HG02623 (cell line): Measurements from ENCODE around the gene SPRED2.

Experiments used
- ATAC-seq: cut with Tn5 transposase; IDR thresholded peaks from one replicate; pipeline ENCODE4 v1.9.1; 2021; ENCODE audit warnings: moderate library complexity; ENCODE audit not compliant: unreplicated experiment

Gene SPRED2

DNA sequence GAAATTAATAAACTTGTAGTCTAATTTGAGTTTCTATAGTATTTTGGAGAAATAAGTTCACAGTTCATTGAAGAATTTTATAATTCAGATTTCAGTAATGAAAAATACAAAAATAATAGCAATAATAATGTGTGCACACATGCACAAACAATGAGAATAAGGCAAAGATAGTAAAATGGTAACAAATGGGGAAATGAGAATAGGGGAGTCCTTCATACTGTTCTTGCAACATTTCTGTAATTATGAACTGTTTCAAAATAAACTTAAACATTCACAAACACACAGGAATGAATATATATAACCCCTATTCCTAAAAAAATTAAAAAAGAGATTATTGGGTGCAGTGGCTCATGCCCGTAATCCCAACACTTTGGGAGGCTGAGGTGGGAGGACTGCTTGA is 63.9 kb downstream of the SPRED2 start:
- ATAC-seq: no peak

GRCh38 chr2:65367524-65367923 is 64.9 kb downstream of the SPRED2 start:
- no peak for ATAC-seq

DNA sequence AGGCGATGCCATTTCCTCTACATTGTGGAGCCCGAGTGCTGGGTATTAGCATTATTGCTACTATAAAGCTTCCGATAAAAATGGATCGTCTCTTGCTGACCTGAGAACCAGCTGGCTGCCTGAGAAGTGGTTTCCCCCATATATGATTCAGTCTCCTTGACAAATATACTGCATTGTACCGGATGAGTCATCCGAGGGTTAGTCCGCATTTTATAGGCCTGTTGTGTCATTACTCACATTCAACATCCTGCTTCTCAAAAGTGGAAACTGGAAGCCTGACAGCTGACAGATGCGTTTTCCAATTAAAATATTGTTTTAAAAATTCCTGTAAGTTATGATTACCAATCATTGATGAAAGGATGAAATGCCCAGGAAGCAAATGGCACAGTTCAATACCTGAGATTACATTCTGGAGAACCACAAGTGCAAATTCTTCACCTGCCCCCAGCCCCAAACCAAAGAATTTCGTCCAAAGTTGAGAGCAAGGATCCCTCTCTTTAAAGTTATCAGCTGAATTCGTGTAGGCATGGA is 65.7 kb downstream of the SPRED2 start:
- ATAC-seq: no peak

- ATAC-seq: no peak
Measured at GRCh38 chr2:65364986-65365733, 67.2 kb downstream of the SPRED2 start.

DNA sequence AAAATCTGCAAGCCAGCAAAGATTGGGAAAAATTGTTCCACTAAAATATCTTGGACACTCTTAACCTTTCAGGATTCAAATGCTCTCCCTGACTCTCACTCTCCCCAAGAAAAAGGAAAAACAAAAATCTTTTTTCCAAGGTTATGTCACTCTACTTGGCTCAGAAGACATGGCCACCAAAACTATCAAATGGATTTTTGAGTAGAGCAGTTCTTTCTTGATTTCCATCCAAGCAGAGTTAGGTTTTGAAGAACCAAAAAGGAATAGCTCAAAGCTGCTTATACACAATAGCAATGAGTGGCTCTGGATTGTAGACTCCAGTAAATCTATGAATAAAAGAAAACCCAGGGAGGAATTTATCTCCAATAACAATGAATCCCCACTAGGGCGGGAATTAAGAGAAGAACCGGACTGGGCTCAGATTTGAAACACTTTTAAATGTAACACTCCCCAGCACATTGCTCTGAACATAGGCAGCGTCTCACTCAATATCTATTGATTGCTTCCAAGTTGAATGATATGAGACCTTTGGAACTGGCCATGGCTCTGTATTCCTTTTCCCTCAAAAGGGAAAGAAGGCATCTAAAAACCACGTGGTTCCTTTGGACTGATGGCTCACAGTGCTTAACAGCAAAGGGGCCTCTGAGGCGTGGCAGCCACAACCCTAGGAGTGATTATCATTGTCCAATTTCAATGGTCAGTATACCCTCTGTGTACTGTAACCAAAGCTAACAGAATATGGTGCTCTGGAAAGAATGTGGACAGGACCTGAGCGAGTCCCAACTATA is 68.3 kb downstream of the SPRED2 start:
- no peak for ATAC-seq

- ATAC-seq: no peak
Measured at GRCh38 chr2:65361623-65362022, 70.8 kb downstream of the SPRED2 start.

- ATAC-seq: no peak
Measured at GRCh38 chr2:65360441-65360840, 72.0 kb downstream of the SPRED2 start.

DNA sequence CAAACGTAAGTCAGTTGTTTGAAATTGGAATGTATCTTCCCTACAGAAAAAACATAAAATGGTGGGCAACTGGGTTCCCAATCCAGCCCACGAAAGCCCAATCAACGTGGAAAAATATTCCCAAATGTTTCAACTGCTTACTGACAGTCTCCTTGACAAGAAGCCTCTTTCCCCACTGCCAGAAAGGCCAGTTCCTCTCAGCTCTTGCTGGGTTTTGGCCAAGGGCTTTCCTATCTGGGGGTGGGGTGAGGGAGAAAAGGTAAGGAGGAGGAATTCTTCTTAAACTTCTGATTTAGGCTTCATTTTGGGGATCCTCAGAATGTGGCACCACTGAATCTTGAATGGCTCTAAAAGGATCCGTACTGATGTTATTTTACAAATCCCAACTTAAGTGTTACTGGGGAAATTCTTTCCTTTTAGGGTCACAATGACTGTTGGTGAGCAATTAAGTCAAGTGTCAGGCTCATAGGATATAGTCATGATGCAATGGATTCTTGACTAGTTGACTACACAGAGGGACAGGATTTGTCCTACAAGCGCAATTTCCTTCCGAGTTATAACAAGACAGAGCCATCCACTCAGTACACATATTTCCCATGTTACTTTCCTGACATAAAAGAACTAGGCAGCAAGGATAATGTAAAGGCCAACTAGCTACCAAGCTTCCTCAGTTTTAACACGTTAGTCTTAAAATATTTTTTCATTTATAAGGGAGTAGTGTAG is 73.6 kb downstream of the SPRED2 start:
- no peak for ATAC-seq

DNA sequence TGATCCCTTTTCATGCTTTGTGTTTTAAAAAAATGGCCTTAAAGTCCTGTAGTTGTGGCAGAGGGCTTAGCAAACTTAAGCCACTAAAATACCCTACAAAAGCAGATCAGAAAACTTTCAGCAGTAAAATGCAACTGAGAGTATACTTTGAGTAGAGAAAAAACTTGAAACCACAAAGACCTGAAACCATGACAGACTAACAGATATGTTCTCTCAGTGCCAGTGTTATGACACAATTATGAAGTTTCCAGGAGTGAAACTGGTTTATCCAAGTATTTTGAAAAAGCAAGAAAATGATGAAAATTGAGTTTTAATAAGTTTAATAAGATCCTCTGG is 74.5 kb downstream of the SPRED2 start:
- peak; percentile 76 for ATAC-seq

DNA sequence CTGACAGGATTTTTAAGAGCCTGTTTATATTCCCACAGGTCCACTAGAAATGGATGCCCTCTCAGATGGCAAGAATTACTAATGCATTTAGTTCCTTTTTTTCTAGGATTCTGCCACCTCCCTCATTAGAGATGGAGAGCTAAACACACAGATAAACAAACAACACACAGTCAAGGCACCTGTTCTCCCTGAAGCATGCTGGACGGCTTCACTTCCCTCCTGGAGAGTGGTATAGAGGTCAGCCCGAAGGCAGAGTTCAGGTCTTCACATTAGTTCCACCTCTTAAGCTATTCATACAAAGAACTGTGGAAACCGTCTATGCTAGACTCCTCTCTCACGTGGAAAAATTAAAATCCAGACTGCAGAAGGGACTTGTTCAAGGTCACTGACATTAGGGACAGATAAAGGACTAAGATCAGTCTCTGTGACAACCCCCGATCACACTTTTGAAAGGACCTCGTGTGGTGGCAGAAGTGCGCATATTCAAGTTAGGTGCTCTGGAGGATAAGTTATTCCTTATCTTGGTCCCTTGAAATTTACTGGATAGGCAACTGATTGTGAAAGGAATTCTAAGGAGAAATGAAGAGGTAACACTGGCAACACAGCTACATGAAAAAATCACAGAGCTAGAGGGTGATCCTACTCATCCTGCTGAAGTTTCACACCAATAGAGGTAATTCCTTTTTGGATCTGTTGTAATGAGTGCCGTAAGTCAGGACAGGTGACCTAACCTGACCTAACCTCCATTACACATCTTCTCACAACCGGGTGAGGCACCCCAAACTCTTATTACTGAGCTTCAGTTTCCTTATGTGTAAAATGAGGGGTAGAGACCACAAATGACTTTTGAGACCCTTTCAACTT is 75.1 kb downstream of the SPRED2 start:
- ATAC-seq: peak; percentile 27

- ATAC-seq: no peak
Measured at GRCh38 chr2:65355186-65355831, 77.1 kb downstream of the SPRED2 start.

DNA sequence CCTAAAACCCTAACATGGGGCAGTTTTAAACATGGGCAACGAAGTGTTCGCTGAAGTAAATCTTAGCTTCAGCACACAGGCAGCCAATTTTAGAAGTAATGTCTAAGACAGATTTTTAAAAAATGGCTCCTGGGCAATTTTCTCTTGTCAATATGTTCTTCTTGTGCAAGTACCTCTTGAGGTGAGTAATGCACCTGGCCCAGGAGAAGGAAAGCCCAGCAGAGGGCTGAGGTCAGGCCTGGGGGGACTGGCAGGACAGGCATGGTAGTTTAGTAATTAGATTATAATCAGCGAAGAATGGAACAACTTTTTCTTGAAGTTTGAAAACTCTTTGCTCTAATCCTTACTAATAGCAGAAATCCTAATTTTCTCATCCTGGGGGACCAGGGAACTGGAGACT is 77.6 kb downstream of the SPRED2 start:
- no peak for ATAC-seq

- no peak for ATAC-seq
Measured at GRCh38 chr2:65353927-65354326, 78.5 kb downstream of the SPRED2 start.

- ATAC-seq: no peak
Measured at GRCh38 chr2:65353046-65353445, 79.4 kb downstream of the SPRED2 start.

GRCh38 chr2:65351948-65352595 is 80.3 kb downstream of the SPRED2 start:
- no peak for ATAC-seq

GRCh38 chr2:65351234-65351947 is 81.0 kb downstream of the SPRED2 start:
- no peak for ATAC-seq

DNA sequence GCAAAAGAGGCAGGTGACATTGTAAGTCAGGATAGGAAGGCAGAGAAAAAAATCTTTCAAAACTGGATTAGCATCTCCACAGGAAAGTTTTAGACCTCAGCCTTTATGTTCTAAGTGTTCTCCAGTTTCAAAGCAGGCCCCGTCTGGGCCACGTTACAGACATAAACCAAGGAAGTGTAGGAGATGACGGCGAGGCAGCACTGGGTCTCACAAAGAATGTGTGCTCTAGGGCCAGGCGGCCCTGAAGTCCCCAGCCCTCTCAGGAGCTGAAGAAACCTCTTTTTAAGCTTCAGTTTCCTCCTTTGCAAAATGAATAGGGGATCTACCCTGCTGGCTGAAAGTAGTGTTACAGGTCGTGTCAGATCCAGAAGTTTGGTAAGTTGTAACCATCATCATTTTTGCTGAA is 81.7 kb downstream of the SPRED2 start:
- no peak for ATAC-seq

- ATAC-seq: no peak
Measured at GRCh38 chr2:65349863-65350262, 82.5 kb downstream of the SPRED2 start.

GRCh38 chr2:65347913-65348312 is 84.5 kb downstream of the SPRED2 start:
- no peak for ATAC-seq
